BLaER1 treated with 17β-estradiol and CSF1 and Interleukin-3, amounts not matched to agents 10 nM and 100 nM (cell line): ENCODE results near the gene NEDD4L.

Source experiments
- H3K27ac ChIP-seq, 11 experiments: shearing (Covaris generic); formaldehyde crosslinking; 2 replicates each; pipeline ENCODE4 v1.8.1; 2022
- H3K27me3 ChIP-seq, 11 experiments: shearing (Covaris generic); formaldehyde crosslinking; 2 replicates each; pipeline ENCODE4 v1.8.1; 2022
- H3K36me3 ChIP-seq, 11 experiments: shearing (Covaris generic); formaldehyde crosslinking; 2 replicates each; pipeline ENCODE4 v1.8.1; 2022
- H3K4me1 ChIP-seq, 10 experiments: shearing (Covaris generic); formaldehyde crosslinking; 2 replicates each; pipeline ENCODE4 v1.8.1; 2022
- H3K4me2 ChIP-seq, 11 experiments: shearing (Covaris generic); formaldehyde crosslinking; 2 replicates each; pipeline ENCODE4 v1.8.1; 2022
- H3K4me3 ChIP-seq, 10 experiments: shearing (Covaris generic); formaldehyde crosslinking; 2 replicates each; pipeline ENCODE4 v1.8.1; 2022
- H3K9ac ChIP-seq, 11 experiments: shearing (Covaris generic); formaldehyde crosslinking; 2 replicates each; pipeline ENCODE4 v1.8.1; 2022
- H3K9me3 ChIP-seq, 11 experiments: shearing (Covaris generic); formaldehyde crosslinking; replicated peaks in 1 of 11; 2 replicates each; pipeline ENCODE4 v1.8.1; 2022
- H4K20me1 ChIP-seq, 11 experiments: shearing (Covaris generic); formaldehyde crosslinking; 2 replicates each; pipeline ENCODE4 v1.8.1; 2022
- Cebpa-rat ChIP-seq, 11 experiments: shearing (Covaris generic); IDR thresholded peaks; 2 replicates each; pipeline ENCODE4 v1.8.1; 2022

The NEDD4L gene

DNA sequence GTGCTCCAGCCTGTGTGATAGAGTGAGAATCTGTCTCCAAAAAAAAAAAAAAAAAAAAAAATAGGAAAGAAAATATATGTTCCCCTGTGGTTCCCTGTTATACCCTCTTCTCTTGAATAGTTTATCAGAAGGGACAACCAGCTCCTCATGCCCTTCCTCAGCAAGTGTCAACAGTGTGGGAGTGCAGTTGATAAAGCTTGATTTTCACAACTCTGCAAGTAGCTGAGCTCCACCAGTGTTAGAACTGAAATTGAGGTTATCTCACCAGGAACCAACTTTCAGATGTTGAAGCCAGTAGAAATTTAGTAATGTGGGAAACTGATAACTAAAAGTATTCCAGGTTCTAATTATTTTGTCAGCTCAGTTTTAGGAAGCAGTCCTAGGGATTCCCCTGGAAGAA is 25.1 kb downstream of the NEDD4L start:
- peaks cover 0 to 11% (median 0%) of the 10 kb centered on the region in 11 experiments; a peak in 2 of 22 replicates for H3K36me3 ChIP-seq
- H3K9ac ChIP-seq, result no peak overlapping the region
- H3K9me3 ChIP-seq, result peaks cover 0 to 9% (median 5%) of the 10 kb centered on the region in 11 experiments; a peak in 7 of 22 replicates
- H3K4me3 ChIP-seq, result no peak overlapping the region
- peaks cover 0 to 76% (median 0%) of the 10 kb centered on the region in 11 experiments; a peak in 6 of 22 replicates for H4K20me1 ChIP-seq
- TF ChIP-seq Cebpa-rat (IDR thresholded peaks at IDR 0.05), result no peak
- H3K4me1 ChIP-seq, result 0 out of 20 replicates have a peak, but pooled peaks cover 0 to 3% (median 0%) of the 10 kb centered on the region in 10 experiments
- H3K27me3 ChIP-seq, result no peaks in the 10 kb centered on the region
- no peak overlapping the region for H3K27ac ChIP-seq
- H3K4me2 ChIP-seq, result no peak overlapping the region

DNA sequence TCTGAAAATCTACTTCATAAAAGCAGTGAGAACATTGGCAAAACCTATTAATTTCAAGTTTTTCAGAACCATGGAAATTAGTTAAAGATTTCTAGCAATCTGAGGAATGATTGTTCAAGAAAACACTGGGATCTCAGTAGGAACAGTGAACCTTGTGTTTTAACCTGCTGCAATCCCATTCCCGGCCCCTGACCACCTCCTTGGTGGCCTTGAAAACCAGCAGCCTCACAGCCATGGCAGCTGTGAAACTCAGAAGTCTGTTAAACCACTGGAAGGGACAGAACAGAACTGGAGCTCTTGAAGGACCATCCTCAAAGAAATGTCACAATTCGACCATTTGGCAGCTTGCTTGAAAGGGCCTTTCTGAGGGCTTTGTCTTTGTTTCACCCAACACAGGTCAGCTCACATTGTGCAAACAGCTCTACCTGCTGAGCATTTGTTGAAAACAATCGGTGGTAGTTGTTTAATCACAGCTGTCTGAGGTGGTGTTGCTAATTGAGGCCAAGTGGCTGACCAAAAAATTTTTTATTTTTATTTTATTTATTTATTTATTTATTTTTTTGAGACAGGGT is 25.8 kb downstream of the NEDD4L start:
- no peak overlapping the region for H3K4me2 ChIP-seq
- H3K4me3 ChIP-seq, result no peak overlapping the region
- no peak overlapping the region for H3K9ac ChIP-seq
- peaks cover 0 to 11% (median 6%) of the 10 kb centered on the region in 11 experiments; a peak in 8 of 22 replicates for H3K9me3 ChIP-seq
- 0 out of 20 replicates have a peak, but pooled peaks cover 0 to 3% (median 0%) of the 10 kb centered on the region in 10 experiments for H3K4me1 ChIP-seq
- H3K27me3 ChIP-seq, result no peaks in the 10 kb centered on the region
- TF ChIP-seq Cebpa-rat (IDR thresholded peaks at IDR 0.05), result no peak
- H4K20me1 ChIP-seq, result peaks cover 0 to 76% (median 0%) of the 10 kb centered on the region in 11 experiments; a peak in 6 of 22 replicates
- no peak overlapping the region for H3K27ac ChIP-seq
- peaks cover 0 to 11% (median 0%) of the 10 kb centered on the region in 11 experiments; a peak in 2 of 22 replicates for H3K36me3 ChIP-seq

DNA sequence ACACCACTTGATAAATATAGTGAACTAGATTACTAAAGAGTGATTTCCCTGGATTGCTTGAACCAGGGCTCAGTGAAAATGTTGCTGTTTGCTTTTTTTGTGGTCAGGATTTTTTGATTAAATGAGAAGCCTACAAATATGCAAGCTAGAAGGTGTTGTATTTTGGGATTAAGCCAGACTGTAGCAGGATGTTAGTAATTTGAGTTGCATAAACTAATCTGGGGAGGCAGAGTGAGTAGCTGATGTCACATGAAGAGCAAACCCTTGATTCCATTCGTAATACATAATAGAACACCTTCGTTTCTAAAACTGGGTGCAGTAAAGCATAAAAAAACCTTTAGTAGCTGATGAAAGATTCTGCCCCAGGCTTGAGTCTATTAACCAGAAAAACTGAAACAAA is 32.0 kb downstream of the NEDD4L start:
- no peak overlapping the region for H3K27ac ChIP-seq
- H4K20me1 ChIP-seq, result peaks cover 0 to 86% (median 7%) of the 10 kb centered on the region in 11 experiments; a peak in 8 of 22 replicates
- peaks cover 0 to 5% (median 0%) of the 10 kb centered on the region in 11 experiments; a peak in 3 of 22 replicates for H3K36me3 ChIP-seq
- no peak overlapping the region for H3K9ac ChIP-seq
- TF ChIP-seq Cebpa-rat (IDR thresholded peaks at IDR 0.05), result no peak
- H3K4me3 ChIP-seq, result no peak overlapping the region
- peaks cover 0 to 10% (median 5%) of the 10 kb centered on the region in 10 experiments; a peak in 4 of 20 replicates for H3K4me1 ChIP-seq
- no peaks in the 10 kb centered on the region for H3K27me3 ChIP-seq
- H3K9me3 ChIP-seq, result peaks cover 0 to 24% (median 18%) of the 10 kb centered on the region in 11 experiments; a peak in 16 of 22 replicates
- H3K4me2 ChIP-seq, result no peak overlapping the region

DNA sequence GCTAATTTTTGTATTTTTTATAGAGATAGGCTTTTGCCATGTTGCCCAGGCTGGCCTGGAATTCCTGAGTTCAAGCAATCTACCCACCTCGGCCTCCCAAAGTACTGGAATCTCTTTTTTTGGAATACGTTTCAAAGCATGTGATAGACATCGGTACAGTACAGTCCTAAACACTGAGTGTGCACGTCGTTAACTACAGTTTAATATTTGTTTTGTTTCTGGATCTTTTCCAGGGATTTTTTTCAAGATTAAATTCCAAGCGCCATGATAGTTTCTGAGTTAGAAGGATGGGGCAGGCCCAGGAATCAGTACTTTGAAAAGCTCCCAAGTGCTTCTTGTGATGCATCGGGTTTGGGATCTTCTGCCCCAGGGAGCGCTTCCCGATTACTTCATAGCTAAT is 33.3 kb downstream of the NEDD4L start:
- Histone ChIP-seq H4K20me1 (peaks cover 0 to 83% (median 7%) of the 10 kb centered on the region in 11 experiments; a peak in 8 of 22 replicates), H3K4me1 (peaks cover 0 to 10% (median 5%) of the 10 kb centered on the region in 10 experiments; a peak in 4 of 20 replicates), H3K4me2 (no peak overlapping the region), H3K27ac (no peak overlapping the region), H3K4me3 (no peak overlapping the region), H3K9me3 (peaks cover 0 to 22% (median 18%) of the 10 kb centered on the region in 11 experiments; a peak in 15 of 22 replicates), H3K27me3 (no peaks in the 10 kb centered on the region), H3K36me3 (peaks cover 0 to 5% (median 0%) of the 10 kb centered on the region in 11 experiments; a peak in 2 of 22 replicates), H3K9ac (no peak overlapping the region)
- no peak for TF ChIP-seq Cebpa-rat (IDR thresholded peaks at IDR 0.05)

DNA sequence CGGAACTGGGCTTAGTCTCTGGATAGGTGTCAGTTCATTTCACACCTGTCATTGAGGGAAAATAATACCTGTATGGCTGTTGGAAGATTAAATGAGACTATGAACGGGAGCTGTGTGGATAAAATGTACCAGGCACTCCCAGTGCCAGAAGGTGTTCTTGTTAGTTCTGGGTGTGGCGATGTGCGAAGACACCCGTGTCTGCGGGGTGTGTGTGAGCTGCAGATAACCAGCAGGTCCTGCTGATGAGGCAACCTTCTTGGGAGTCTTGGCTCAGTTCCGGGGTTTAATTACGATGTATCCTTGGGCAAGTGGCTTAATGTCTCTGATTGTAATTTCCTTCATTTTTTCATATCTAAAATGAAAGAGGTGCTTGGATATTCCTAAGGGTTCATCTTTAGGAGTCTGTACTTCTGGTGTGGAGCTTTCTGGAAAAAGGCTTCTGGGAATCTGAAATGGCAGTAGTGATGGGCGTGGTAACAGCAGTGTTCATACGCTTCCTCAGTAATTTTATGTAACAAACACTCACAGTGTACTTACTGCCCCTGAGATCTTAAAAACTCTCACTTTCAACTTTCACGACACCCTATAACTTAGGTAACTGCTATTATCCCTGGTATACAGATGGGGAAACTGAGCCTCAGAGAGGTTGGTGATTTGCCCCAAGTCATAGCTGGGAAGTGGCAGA is 35.0 kb downstream of the NEDD4L start:
- H3K4me1 ChIP-seq, result peaks cover 0 to 10% (median 5%) of the 10 kb centered on the region in 10 experiments; a peak in 4 of 20 replicates
- peaks cover 0 to 4% (median 0%) of the 10 kb centered on the region in 11 experiments; a peak in 1 of 22 replicates for H3K36me3 ChIP-seq
- no peak for TF ChIP-seq Cebpa-rat (IDR thresholded peaks at IDR 0.05)
- no peak overlapping the region for H3K4me3 ChIP-seq
- no peaks in the 10 kb centered on the region for H3K27me3 ChIP-seq
- H3K9ac ChIP-seq, result no peak overlapping the region
- no peak overlapping the region for H3K27ac ChIP-seq
- peaks cover 0 to 26% (median 13%) of the 10 kb centered on the region in 11 experiments; a peak in 14 of 22 replicates for H3K9me3 ChIP-seq
- no peak overlapping the region for H3K4me2 ChIP-seq
- peaks cover 0 to 77% (median 7%) of the 10 kb centered on the region in 11 experiments; a peak in 8 of 22 replicates for H4K20me1 ChIP-seq

DNA sequence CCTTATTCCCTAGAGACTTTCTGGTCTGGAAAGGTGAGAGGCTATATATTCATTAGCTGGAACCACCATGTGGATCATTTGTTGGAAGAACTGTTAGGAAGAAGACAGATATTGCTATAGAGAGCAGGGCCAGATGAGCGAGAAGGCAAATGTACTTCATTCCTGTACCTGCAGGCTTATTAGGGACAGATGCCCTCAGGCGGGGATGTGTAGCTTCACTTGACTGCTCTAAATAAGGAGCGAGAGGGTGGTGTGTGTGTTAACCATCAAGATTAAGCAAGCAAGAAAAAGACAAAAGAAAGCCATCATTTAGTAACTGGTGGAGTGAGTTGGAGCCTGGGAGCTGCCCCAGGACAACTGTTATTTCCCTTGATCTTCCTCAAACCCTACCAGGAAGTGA is 36.4 kb downstream of the NEDD4L start:
- no peak overlapping the region for H3K9ac ChIP-seq
- H4K20me1 ChIP-seq, result peaks cover 0 to 71% (median 7%) of the 10 kb centered on the region in 11 experiments; a peak in 8 of 22 replicates
- peaks cover 0 to 9% (median 0%) of the 10 kb centered on the region in 11 experiments; a peak in 4 of 22 replicates for H3K36me3 ChIP-seq
- TF ChIP-seq Cebpa-rat (IDR thresholded peaks at IDR 0.05), result no peak
- H3K27me3 ChIP-seq, result no peaks in the 10 kb centered on the region
- no peak overlapping the region for H3K4me3 ChIP-seq
- no peak overlapping the region for H3K27ac ChIP-seq
- H3K4me1 ChIP-seq, result peaks cover 0 to 10% (median 5%) of the 10 kb centered on the region in 10 experiments; a peak in 4 of 20 replicates
- peaks cover 6 to 29% (median 16%) of the 10 kb centered on the region in 11 experiments; a peak in 19 of 22 replicates for H3K9me3 ChIP-seq
- peak overlapping the region in 2 of 11 experiments; percentile 24 to 42; a peak in 2 of 22 replicates for H3K4me2 ChIP-seq

DNA sequence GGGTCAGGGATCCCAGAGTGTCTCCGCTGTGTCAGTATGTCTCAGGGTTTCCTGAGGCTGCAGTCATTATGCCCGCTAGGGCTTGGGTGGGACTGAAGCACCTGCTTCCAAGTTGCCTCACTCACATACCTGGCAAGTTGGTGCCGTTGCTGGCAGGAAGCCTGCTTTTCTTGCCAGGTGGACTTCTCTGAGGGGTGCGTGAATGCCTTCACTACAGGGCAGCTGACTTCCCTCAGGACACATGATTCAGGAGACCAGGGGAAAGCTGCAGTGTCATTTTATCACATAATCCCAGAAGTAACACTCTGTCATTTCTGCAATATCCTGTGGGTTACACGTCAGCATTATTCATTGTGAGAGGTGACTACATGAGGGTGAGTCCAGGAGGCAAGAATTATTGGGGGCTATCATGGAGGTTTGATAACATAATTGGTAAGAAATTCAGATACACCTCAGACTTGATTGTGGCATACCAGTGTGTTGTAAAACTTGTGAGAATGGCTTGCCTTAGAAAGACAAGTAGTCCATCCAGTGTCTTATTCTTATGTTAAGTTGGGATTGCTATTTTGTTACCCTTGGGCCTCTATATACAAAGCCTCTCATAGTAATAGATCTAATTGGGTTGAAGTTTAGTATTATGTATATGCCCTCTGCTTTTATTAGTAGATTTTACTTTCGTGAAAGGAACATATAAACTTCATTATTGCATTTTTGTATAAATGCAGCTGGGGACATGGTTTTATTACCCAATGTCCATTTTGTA is 44.1 kb downstream of the NEDD4L start:
- Histone ChIP-seq H3K36me3 (peaks cover 0 to 21% (median 10%) of the 10 kb centered on the region in 11 experiments; a peak in 11 of 22 replicates), H3K27me3 (no peaks in the 10 kb centered on the region), H3K4me2 (peak overlapping the region in 5 of 11 experiments; percentile 42 to 63 (median 57); a peak in 9 of 22 replicates), H3K4me1 (peaks cover 5 to 35% (median 16%) of the 10 kb centered on the region in 10 experiments; a peak in 19 of 20 replicates), H3K9me3 (peaks cover 19 to 37% (median 30%) of the 10 kb centered on the region in 11 experiments), H3K9ac (no peak overlapping the region), H3K27ac (no peak overlapping the region; a peak in 1 of 22 replicates), H4K20me1 (peaks cover 0 to 60% (median 0%) of the 10 kb centered on the region in 11 experiments; a peak in 8 of 22 replicates), H3K4me3 (no peak overlapping the region)
- TF ChIP-seq Cebpa-rat (IDR thresholded peaks at IDR 0.05), result no peak

DNA sequence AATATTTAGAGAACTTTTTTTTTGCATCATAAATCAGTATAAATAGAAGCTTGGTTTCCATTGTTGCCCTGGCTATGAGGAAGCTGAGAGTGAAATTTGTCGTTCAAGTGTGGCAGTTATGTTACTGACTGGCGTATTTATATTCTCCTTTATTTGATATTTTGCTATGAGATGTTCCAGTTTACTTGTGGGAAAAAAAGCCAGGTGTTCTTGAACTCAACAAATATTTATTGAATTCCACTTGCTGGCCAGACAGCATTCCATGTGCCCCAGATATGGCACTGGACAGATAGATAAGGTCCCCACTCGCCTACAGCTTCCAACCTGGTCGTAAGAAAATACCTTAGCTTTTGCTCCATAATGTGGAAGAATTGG is 44.7 kb downstream of the NEDD4L start:
- peak overlapping the region in 2 of 11 experiments; percentile 42 to 57; a peak in 1 of 22 replicates for H3K4me2 ChIP-seq
- no peaks in the 10 kb centered on the region for H3K27me3 ChIP-seq
- no peak overlapping the region for H3K9ac ChIP-seq
- peaks cover 0 to 21% (median 10%) of the 10 kb centered on the region in 11 experiments; a peak in 11 of 22 replicates for H3K36me3 ChIP-seq
- H3K27ac ChIP-seq, result peak overlapping the region in 1 of 11 experiments; percentile 18; a peak in 1 of 22 replicates
- H4K20me1 ChIP-seq, result peaks cover 0 to 65% (median 0%) of the 10 kb centered on the region in 11 experiments; a peak in 9 of 22 replicates
- peaks cover 19 to 35% (median 30%) of the 10 kb centered on the region in 11 experiments for H3K9me3 ChIP-seq
- no peak for TF ChIP-seq Cebpa-rat (IDR thresholded peaks at IDR 0.05)
- H3K4me3 ChIP-seq, result no peak overlapping the region
- peaks cover 5 to 35% (median 16%) of the 10 kb centered on the region in 10 experiments; a peak in 19 of 20 replicates for H3K4me1 ChIP-seq
